ENCODE data around the gene ACTN3.
"Not testable (repeated sequence)": the region's sequence is repeated elsewhere in the genome, so short reads cannot be mapped to it uniquely, and the experiment has no call there.

The ACTN3 gene

GRCh38 chr11:66598993-66599392 is 52.3 kb downstream of the ACTN3 start:
- DNase-seq (ENCODE audit: low read depth): no peak

- no peak for DNase-seq (ENCODE audit: low read depth)
Measured at GRCh38 chr11:66600219-66600618, 53.5 kb downstream of the ACTN3 start.

GRCh38 chr11:66600631-66601233 is 54.0 kb downstream of the ACTN3 start:
- no peak for DNase-seq (ENCODE audit: low read depth)

- no peak for DNase-seq (ENCODE audit: low read depth)
Measured at GRCh38 chr11:66603072-66603471, 56.4 kb downstream of the ACTN3 start.

- no peak for DNase-seq (ENCODE audit: low read depth)
Measured at GRCh38 chr11:66604155-66604554, 57.5 kb downstream of the ACTN3 start.

- not testable (repeated sequence) for DNase-seq (ENCODE audit: low read depth)
Measured at GRCh38 chr11:66606608-66607007, 59.9 kb downstream of the ACTN3 start.

GRCh38 chr11:66607126-66607834 is 60.6 kb downstream of the ACTN3 start:
- DNase-seq (ENCODE audit: low read depth): peak; percentile 46

GRCh38 chr11:66609721-66610617 is 63.3 kb downstream of the ACTN3 start:
- no peak for DNase-seq (ENCODE audit: low read depth)

GRCh38 chr11:66612458-66612857 is 65.8 kb downstream of the ACTN3 start:
- DNase-seq (ENCODE audit: low read depth): no peak

Measured in GM04504 (cell line).